A172 (cell line): ENCODE measurements around the gene ASL. TPM values are rescaled to one million over a fixed set of nuclear protein-coding genes. Genes with fewer than 3 reads are reported as not detected.
"Not testable (repeated sequence)": the region's sequence is repeated elsewhere in the genome, so short reads cannot be mapped to it uniquely, and the experiment has no call there.

Source experiments
- DNase-seq: peaks from one replicate; pipeline ENCODE4 v3.0.0-alpha.2; 2015; ENCODE audit warnings: low spot score
- total RNA-seq: library from RNA; depleted of rRNA; stranded (reverse); fragments of >200 nt; shearing (Covaris generic); gene quantifications from 2 replicates; pipeline ENCODE4 v1.2.3, GENCODE V29; 2014; rRNA removed

The ASL gene
- total RNA-seq, 1 experiment from 2014 or later, result 64.6 TPM

DNA sequence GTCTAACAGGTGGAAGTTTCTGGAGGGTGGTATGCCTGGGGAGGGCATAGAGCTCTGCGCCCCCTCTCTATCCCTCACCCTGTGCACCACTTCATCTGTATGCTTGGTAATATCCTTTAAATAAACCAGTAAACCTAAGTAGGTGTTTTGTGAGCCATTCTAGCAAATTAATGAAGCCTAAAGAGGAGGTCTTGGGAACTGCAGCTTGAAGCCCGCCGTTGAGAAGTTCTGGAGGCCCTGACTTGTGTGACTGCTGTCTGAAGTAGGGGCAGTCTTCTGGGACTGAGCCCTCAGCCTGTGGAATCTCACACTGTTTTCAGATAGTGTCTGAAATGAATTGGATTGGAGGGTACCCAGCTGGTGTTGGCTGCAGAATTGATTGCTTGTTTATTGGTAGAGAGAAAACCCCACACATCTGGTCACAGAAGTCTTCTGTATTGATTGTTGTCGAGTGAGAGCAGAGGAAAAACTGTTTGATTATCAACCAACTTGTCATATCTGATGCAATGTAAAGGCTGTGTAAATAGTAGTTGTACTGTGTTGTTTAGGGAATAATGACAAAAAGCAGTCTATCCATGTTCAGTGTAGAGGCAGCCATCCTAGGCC lies 43.7 kb downstream of the ASL start:
- DNase-seq, result no peak

DNA sequence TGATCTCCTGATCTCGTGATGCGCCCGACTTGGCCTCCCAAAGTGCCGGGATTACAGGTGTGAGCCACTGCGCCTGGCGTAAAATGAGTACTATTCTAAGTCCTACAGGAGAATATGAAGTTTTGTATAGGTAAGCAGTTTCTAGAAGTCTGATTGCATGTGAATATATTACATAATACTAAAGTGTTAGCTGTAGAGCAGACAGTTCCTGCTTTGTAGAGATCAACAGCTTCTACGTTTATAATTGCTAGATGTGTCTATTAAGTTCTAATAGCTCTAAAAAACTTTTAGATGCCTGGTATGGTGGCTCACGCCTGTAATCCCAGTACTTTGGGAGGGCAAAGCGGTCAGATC lies 47.5 kb downstream of the ASL start:
- no peak for DNase-seq

DNA sequence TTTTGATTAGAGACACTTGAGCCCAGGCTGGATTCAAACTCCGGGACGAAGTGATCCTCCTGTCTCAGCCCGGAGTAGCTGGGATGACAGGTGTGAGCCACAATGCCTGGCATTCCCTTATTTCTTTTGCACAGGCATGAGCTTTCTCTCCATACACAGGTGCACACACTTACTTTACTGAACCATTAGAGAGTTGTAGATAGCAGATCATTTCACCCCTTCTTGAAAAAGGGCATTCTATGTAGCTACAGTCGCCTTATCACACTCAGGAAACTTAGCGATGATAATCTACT lies 48.9 kb downstream of the ASL start:
- DNase-seq, result not testable (repeated sequence)

DNA sequence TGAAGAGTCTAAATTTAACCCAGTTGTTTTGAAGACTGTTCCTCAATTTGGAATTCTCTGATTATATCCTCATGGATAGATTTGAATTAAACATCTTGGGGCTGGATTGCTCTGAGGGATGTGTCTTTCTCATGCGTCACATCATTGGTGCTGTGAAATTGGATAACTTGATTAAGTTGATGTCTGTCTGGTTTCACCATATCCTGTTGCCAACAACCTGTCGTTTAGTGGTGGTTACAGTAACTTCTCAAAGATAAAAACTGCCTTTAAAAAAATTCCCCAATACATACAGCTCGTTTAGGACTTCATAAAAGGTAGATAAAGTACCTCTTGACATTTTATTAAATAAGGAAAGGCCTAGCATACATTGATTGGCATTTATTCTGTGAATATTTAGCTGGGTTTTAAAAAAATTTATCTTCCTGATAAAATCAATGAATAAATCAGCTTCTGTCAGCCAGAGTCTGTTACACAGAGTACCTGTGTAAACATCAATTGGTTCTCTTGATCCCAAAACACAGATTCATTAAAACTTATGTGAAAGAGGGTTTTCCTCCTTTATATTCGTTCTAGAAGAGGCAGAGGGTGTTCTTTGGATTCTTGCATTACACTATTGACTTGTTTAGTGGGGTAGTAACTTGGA lies 49.6 kb downstream of the ASL start:
- DNase-seq, result no peak

DNA sequence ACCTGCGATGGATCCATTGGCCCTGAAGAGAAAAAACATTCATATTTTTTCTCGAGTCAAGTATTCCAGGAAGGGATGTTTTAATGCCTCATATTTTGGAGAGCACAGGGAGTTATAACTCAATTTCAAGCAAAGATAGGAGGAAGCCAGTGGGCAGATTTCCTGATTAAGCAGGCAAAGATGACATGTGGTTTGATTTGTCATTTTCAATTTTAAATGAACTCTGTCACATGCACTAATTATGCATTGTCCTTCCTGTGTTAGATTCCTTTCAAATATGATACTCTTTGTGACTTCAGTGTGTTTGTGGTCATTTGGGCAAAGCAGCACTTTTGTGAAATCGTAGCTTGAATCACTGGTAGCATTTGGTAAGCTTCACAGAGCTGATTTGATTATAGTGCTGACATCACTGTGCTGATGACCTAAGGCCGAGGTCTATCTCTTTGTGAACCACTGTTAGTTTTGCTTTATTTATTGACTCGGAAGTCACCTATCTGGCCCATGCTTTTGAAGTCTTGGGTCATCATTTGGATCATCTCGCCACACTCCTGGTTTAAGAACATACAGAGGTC lies 50.2 kb downstream of the ASL start:
- DNase-seq, result not testable (repeated sequence)

DNA sequence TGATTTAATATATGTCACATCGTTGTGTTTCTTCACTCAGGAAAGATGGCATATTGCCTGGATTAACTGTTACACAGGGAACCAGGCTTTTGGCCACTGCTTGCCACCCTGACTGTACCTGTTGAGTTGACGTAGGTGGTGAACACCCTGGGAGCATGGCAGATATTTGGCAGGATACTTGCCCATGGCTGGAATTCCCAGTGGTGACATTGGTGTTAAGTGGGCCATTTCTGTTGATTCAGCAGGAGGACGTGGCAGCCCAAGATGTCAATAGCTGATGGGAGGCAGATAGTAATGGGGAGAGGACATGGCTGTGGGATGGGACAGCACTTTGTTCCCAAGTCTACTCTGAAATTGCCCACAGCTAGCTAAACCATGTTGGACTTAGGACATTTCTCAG lies 51.6 kb downstream of the ASL start:
- DNase-seq, result not testable (repeated sequence)

DNA sequence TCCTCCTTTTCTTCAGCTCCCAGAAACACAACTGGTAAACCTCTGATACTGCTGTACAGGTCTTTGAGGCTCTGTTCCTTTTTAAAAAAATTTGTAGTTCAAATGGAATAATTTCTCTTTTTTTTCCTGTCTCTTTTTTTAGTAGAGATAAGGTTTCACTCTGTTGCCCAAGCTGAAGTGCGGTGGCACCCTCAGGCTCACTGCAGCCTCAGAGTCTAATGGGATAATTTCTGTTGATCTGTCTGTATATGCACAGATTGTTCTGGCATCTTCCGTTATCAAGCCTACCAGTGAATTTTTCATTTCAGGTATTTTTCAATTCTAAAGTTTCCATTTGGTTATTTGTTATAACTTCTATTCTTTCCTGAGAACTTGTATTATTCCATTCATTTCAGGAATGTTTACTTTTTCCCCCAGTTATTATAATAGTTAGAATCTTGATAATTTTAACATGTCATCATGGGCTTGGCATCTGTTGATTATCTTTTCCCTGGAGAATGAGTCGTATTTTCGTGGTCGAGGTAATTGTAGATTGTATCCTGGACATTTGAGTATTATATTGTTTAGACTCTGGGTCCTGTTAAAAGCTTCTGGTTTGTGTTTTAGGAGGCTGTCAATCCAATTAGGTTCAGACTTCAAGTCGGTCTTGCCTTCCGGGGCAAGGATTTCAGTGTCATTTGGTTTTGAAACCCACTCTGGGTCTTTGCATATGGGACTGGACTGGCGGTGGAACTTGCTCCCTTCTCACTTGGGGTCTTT lies 63.6 kb downstream of the ASL start:
- DNase-seq, result peak; percentile 20

DNA sequence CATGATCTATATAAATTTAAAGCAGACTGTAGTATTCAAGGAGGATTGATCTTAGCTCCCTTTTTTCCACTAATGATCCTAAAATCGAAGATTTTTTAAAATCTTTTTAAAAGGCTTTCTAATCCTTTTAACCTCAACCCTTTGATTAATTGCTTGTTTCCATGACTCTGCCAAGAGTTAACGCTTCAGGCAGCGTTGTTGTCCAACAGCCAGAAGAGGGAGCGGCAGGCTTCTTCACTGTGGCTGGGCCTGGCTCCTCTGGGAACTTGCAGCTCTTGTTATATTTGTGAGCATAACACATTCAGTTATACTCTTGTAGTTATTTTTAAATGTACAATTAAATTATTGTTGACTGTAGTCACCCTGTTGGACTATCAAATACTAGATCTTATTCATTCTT lies 65.3 kb downstream of the ASL start:
- DNase-seq, result peak; percentile 78

DNA sequence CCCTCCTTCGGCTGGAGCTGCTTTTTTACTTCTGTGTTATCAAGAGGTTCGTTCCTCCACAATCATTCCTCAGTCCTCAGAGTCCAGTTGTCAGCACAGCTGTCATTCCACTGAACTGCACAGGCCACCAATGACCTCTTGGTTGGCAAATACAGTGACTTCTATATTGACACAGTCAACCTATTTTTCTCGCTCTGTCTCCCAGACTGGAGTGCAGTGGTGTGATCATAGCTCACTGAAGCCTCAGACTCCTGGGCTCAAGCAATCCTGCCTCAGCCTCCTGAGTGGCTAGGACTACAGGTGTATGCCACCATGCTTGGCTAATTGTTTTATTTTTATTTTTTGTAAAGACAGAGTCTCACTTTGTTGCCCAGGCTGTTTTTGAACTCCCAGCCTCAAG lies 66.7 kb downstream of the ASL start:
- DNase-seq, result no peak

DNA sequence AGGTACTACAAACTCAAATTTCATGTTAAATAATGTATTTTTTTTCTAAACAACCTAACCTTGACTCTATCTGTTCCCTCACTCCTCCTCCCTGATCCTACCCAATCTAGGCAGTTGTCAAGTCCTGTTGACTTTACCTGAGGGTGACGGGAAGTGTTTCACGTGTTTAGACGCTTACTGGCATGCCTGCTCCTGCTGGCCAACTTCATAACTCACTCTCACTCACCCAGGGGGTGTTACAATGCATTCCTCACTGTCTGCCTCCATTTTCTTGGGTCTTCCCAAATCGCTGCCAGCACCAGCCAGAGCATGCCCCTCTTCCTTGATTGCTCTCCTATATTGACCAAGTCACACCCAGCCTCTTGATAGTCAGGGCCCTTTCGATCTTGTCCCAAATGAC lies 67.4 kb downstream of the ASL start:
- DNase-seq, result no peak

Other genes with a start within 250 kb of the ASL start
- gene VKORC1L1, start 202.7 kb upstream of the ASL start, total RNA-seq, result 28.4 and 33.2 TPM in 2 replicates
- gene GUSB, start 93.6 kb upstream of the ASL start, total RNA-seq, result 29.2 and 42.0 TPM in 2 replicates
- gene CRCP, start 39.0 kb downstream of the ASL start, total RNA-seq, result 42.5 and 44.0 TPM in 2 replicates
- 56.5 and 58.8 TPM in 2 replicates for gene TPST1, start 129.5 kb downstream of the ASL start, total RNA-seq